Mucosa of stomach (tissue), 1 donor: ENCODE measurements around the gene C1QB.
A peak's percentile ranks its signal among the peaks of the same experiment; 100 is the strongest.
"Not testable (repeated sequence)": the region's sequence is repeated elsewhere in the genome, so short reads cannot be mapped to it uniquely, and the experiment has no call there.

Experiments
- H3K27me3 ChIP-seq: one replicate; pipeline ENCODE4 v1.7.0; 2013; ENCODE audit warnings: mild to moderate bottlenecking, low read length; ENCODE audit not compliant: control insufficient read depth, insufficient read depth
- H3K36me3 ChIP-seq: one replicate; pipeline ENCODE4 v1.7.0; 2013; ENCODE audit warnings: low read length; ENCODE audit not compliant: control insufficient read depth, insufficient read depth
- H3K4me1 ChIP-seq: one replicate; pipeline ENCODE4 v1.7.0; 2013; ENCODE audit warnings: mild to moderate bottlenecking, low read length; ENCODE audit not compliant: control insufficient read depth, insufficient read depth
- H3K4me3 ChIP-seq: one replicate; pipeline ENCODE4 v1.7.0; 2013; ENCODE audit warnings: low read length
- H3K9ac ChIP-seq: one replicate; pipeline ENCODE4 v1.7.0; 2013; ENCODE audit warnings: mild to moderate bottlenecking, low read length, moderate library complexity
- H3K9me3 ChIP-seq: one replicate; pipeline ENCODE4 v1.7.0; 2013; ENCODE audit warnings: mild to moderate bottlenecking, low read length, moderate library complexity; ENCODE audit not compliant: control insufficient read depth
- donor health status: Pancreatic carcinoma.

The C1QB gene

GRCh38 chr1:22689505-22689904 lies 36.5 kb downstream of the C1QB start:
- no peaks in the 10 kb centered on the region for H3K36me3 ChIP-seq
- H3K4me3 ChIP-seq = no peak overlapping the region
- no peaks in the 10 kb centered on the region for H3K27me3 ChIP-seq
- H3K4me1 ChIP-seq = no peaks in the 10 kb centered on the region
- H3K9ac ChIP-seq = no peak overlapping the region
- H3K9me3 ChIP-seq = no peaks in the 10 kb centered on the region

- Histone ChIP-seq H3K36me3 (no peaks in the 10 kb centered on the region), H3K27me3 (no peaks in the 10 kb centered on the region), H3K4me1 (no peaks in the 10 kb centered on the region), H3K9ac (no peak overlapping the region), H3K9me3 (no peaks in the 10 kb centered on the region), H3K4me3 (no peak overlapping the region)
These were observed 38.2 kb downstream of the C1QB start for GRCh38 chr1:22691031-22691753.

GRCh38 chr1:22694172-22694571 lies 41.1 kb downstream of the C1QB start:
- no peak overlapping the region for H3K9ac ChIP-seq
- no peaks in the 10 kb centered on the region for H3K27me3 ChIP-seq
- no peaks in the 10 kb centered on the region for H3K36me3 ChIP-seq
- no peaks in the 10 kb centered on the region for H3K4me1 ChIP-seq
- H3K4me3 ChIP-seq = no peak overlapping the region
- H3K9me3 ChIP-seq = no peaks in the 10 kb centered on the region

- Histone ChIP-seq H3K4me1 (peaks cover 6% of the 10 kb centered on the region), H3K9me3 (no peaks in the 10 kb centered on the region), H3K9ac (no peak overlapping the region), H3K4me3 (no peak overlapping the region), H3K27me3 (no peaks in the 10 kb centered on the region), H3K36me3 (no peaks in the 10 kb centered on the region)
These were observed 43.6 kb downstream of the C1QB start for GRCh38 chr1:22696610-22697009.

- no peak overlapping the region for H3K9ac ChIP-seq
These were observed 44.9 kb downstream of the C1QB start for GRCh38 chr1:22697980-22698379.

GRCh38 chr1:22699681-22700520 lies 46.9 kb downstream of the C1QB start:
- no peaks in the 10 kb centered on the region for H3K27me3 ChIP-seq
- H3K36me3 ChIP-seq = no peaks in the 10 kb centered on the region
- no peak overlapping the region for H3K9ac ChIP-seq
- H3K4me3 ChIP-seq = no peak overlapping the region
- H3K4me1 ChIP-seq = peaks cover 37% of the 10 kb centered on the region
- H3K9me3 ChIP-seq = no peaks in the 10 kb centered on the region

More at GRCh38 chr1:22697980-22698379, 44.9 kb downstream of the C1QB start:
- Histone ChIP-seq H3K27me3 (no peaks in the 10 kb centered on the region), H3K9me3 (no peaks in the 10 kb centered on the region), H3K4me3 (no peak overlapping the region), H3K36me3 (no peaks in the 10 kb centered on the region), H3K4me1 (peaks cover 20% of the 10 kb centered on the region)

- peaks cover 37% of the 10 kb centered on the region for H3K4me1 ChIP-seq
- H3K9me3 ChIP-seq = no peaks in the 10 kb centered on the region
- peak overlapping the region; percentile 22 for H3K9ac ChIP-seq
- no peak overlapping the region for H3K4me3 ChIP-seq
- no peaks in the 10 kb centered on the region for H3K36me3 ChIP-seq
- H3K27me3 ChIP-seq = no peaks in the 10 kb centered on the region
These were observed 49.5 kb downstream of the C1QB start for GRCh38 chr1:22702296-22703085.

- no peaks in the 10 kb centered on the region for H3K9me3 ChIP-seq
- H3K36me3 ChIP-seq = no peaks in the 10 kb centered on the region
- H3K27me3 ChIP-seq = peaks cover 1% of the 10 kb centered on the region
- H3K4me3 ChIP-seq = no peak overlapping the region
- peak overlapping the region; percentile 7 for H3K9ac ChIP-seq
- peaks cover 44% of the 10 kb centered on the region for H3K4me1 ChIP-seq
These were observed 51.5 kb downstream of the C1QB start for GRCh38 chr1:22704440-22705067.

- no peak overlapping the region for H3K4me3 ChIP-seq
- peaks cover 9% of the 10 kb centered on the region for H3K27me3 ChIP-seq
- H3K9ac ChIP-seq = no peak overlapping the region
- no peaks in the 10 kb centered on the region for H3K9me3 ChIP-seq
- H3K36me3 ChIP-seq = no peaks in the 10 kb centered on the region
- peaks cover 44% of the 10 kb centered on the region for H3K4me1 ChIP-seq
These were observed 52.5 kb downstream of the C1QB start for GRCh38 chr1:22705586-22705985.

GRCh38 chr1:22706100-22706499 lies 53.1 kb downstream of the C1QB start:
- peaks cover 40% of the 10 kb centered on the region for H3K4me1 ChIP-seq
- not testable (repeated sequence) for H3K4me3 ChIP-seq, H3K36me3 ChIP-seq, H3K9ac ChIP-seq, H3K9me3 ChIP-seq, H3K27me3 ChIP-seq

- Histone ChIP-seq H3K9ac (no peak overlapping the region), H3K36me3 (no peaks in the 10 kb centered on the region), H3K27me3 (peaks cover 19% of the 10 kb centered on the region)
These were observed 55.7 kb downstream of the C1QB start for GRCh38 chr1:22708777-22709176.

More at GRCh38 chr1:22708777-22709176, 55.7 kb downstream of the C1QB start:
- no peaks in the 10 kb centered on the region for H3K9me3 ChIP-seq
- peaks cover 24% of the 10 kb centered on the region for H3K4me1 ChIP-seq
- H3K4me3 ChIP-seq = no peak overlapping the region
